GM12878 (cell line): Measurements from ENCODE around the gene DUSP22. TPM values are rescaled to one million over a fixed set of nuclear protein-coding genes. Genes with fewer than 3 reads are reported as not detected.

Experiments used
- ATAC-seq: fragments of 200-7000 bp; cut with Tn5 transposase; 3 replicates; pipeline ENCODE4 v1.9.1; 2020; ENCODE audit warnings: mild to moderate bottlenecking, moderate library complexity
- BruUV-seq: library from RNA; stranded (reverse); fragments of 400-500 nt; replicated peaks from 2 replicates; lab custom pipeline; 2021; lab: Mats Ljungman, UMichigan
- CTCF ChIA-PET: fragments of 300-600 bp; sonication (Branson Sonifier 250); formaldehyde crosslinking; extraction: SDS; loops from one replicate; lab custom pipeline; 2021; ENCODE audit warnings: inconsistent platforms; lab: Yijun Ruan, JAX
- POLR2A ChIA-PET: fragments of 350-600 bp; formaldehyde crosslinking; extraction: SDS; loops from one replicate; lab custom pipeline; 2021; ENCODE audit warnings: inconsistent platforms; lab: Charles Lee
- RAD21 ChIA-PET: fragments of 300-600 bp; sonication (Branson Sonifier 250); formaldehyde crosslinking; loops from one replicate; lab custom pipeline; 2023; ENCODE audit warnings: antibody characterized with exemption; ENCODE audit not compliant: unreplicated experiment; lab: Charles Lee
- SMC1A ChIA-PET: fragments of 300-600 bp; sonication (Branson Sonifier 250); formaldehyde crosslinking; loops from one replicate; lab custom pipeline; 2023; ENCODE audit not compliant: unreplicated experiment, uncharacterized antibody; lab: Charles Lee
- DNase-seq: peaks from one replicate; pipeline ENCODE4 v3.0.0-alpha.2; 2011; ENCODE audit warnings: low read depth, low spot score
- FAIRE-seq: peaks from 3 replicates; lab custom pipeline; 2011; peaks lifted over from hg19 to GRCh38; lab: Jason Lieb, UNC
- H2AFZ ChIP-seq: 2 replicates; pipeline ENCODE4 v1.6.0; 2011; ENCODE audit warnings: low read depth, low read length, control low read depth; ENCODE audit not compliant: control insufficient read depth
- H3K27ac ChIP-seq: 2 replicates; pipeline ENCODE4 v1.5.1; 2011; ENCODE audit warnings: control low read depth; ENCODE audit not compliant: control insufficient read depth, insufficient read depth
- H3K27me3 ChIP-seq, 2 experiments: replicated peaks in 1 of 2; 2 replicates each; pipeline versions ENCODE4 v1.6.0 to v1.6.1; 2011; ENCODE audit warnings: low read length in 1 of 2; ENCODE audit not compliant: control insufficient read depth in 2 of 2, insufficient read depth in 2 of 2
- H3K36me3 ChIP-seq, 2 experiments: 2 replicates each; pipeline ENCODE4 v1.5.1; 2011; ENCODE audit warnings: low read length in 1 of 2; ENCODE audit not compliant: control insufficient read depth in 2 of 2, insufficient read depth in 2 of 2
- H3K4me1 ChIP-seq: 2 replicates; pipeline ENCODE4 v1.6.1; 2011; ENCODE audit warnings: mild to moderate bottlenecking, low read length, moderate library complexity, mixed read lengths; ENCODE audit not compliant: control insufficient read depth, insufficient read depth
- H3K4me2 ChIP-seq: 2 replicates; pipeline ENCODE4 v1.6.0; 2011; ENCODE audit warnings: control low read depth; ENCODE audit not compliant: control insufficient read depth, insufficient read depth
- H3K4me3 ChIP-seq: fragments of 200-600 bp; sonication (generic); 2 replicates; pipeline ENCODE4 v1.5.1; 2016
- H3K79me2 ChIP-seq: 2 replicates; pipeline ENCODE4 v1.6.0; 2011; ENCODE audit warnings: low read length; ENCODE audit not compliant: control insufficient read depth, insufficient read depth
- H3K9ac ChIP-seq: 2 replicates; pipeline ENCODE4 v1.8.0; 2011; ENCODE audit warnings: low read length, control low read depth, mixed read lengths; ENCODE audit not compliant: control insufficient read depth, insufficient read depth
- H3K9me3 ChIP-seq: replicated peaks from 3 replicates; pipeline ENCODE4 v1.5.1; 2011; ENCODE audit warnings: mild to moderate bottlenecking, low read length; ENCODE audit not compliant: control insufficient read depth, insufficient read depth
- H4K20me1 ChIP-seq: 2 replicates; pipeline ENCODE4 v1.6.0; 2011; ENCODE audit not compliant: control insufficient read depth, insufficient read depth
- EED ChIP-seq: sonication (generic); IDR thresholded peaks from 2 replicates; pipeline ENCODE4 v1.6.1; 2016; ENCODE audit warnings: antibody characterized with exemption, low read depth
- ETV6 ChIP-seq, 2 experiments: fragments of 450-650 bp in 1 of 2; IDR thresholded peaks in 1 of 2; conservative IDR thresholded peaks in 1 of 2; 2 replicates each; pipeline ENCODE4 v1.6.1; 2014; ENCODE audit warnings: antibody characterized with exemption in 1 of 2, borderline replicate concordance in 1 of 2, low read depth in 1 of 2, mild to moderate bottlenecking in 1 of 2, moderate library complexity in 1 of 2
- RFX5 ChIP-seq: IDR thresholded peaks from 2 replicates; pipeline ENCODE4 v1.6.1; 2011; ENCODE audit warnings: low read depth, low read length, improper control_type of control experiment
- TCF12 ChIP-seq: IDR thresholded peaks from 2 replicates; pipeline ENCODE4 v1.6.1; 2011; ENCODE audit warnings: low read depth, mild to moderate bottlenecking, low read length
- ZNF384 ChIP-seq: IDR thresholded peaks from 2 replicates; pipeline ENCODE4 v1.6.1; 2012; ENCODE audit warnings: low read depth, mild to moderate bottlenecking, low read length, improper control_type of control experiment, borderline replicate concordance
- WGBS: methylation state at CpG from one replicate; pipeline ENCODE4 v1.1.6; 2016; ENCODE audit warnings: low lambda C conversion rate; ENCODE audit not compliant: insufficient replicate concordance, insufficient coverage; ENCODE audit errors: missing lambda C conversion rate; 5-methylcytosine and 5-hydroxymethylcytosine counted together
- in situ Hi-C: fragments of 300-500 bp; cut with MboI; formaldehyde crosslinking; loops from 9 replicates; pipeline ENCODE4 v1.14.3; 2018; ENCODE audit warnings: mixed read lengths
- intact Hi-C: fragments of 100-400 bp; cut with micrococcal nuclease; formaldehyde crosslinking; loops from one replicate; pipeline ENCODE4 v1.14.2; 2022; ENCODE audit not compliant: unreplicated experiment
- polyA plus RNA-seq, 11 experiments: library from polyadenylated mRNA; depleted of rRNA in 4 of 11; unstranded in 6 of 11; stranded (reverse) in 5 of 11; fragments of >200 nt; fragmentation: Nextera tagmentation in 4 of 11; fragmentation: Illumina TruSeq in 1 of 11; extraction: Ambion mirVana in 4 of 11; extraction: Trizol in 1 of 11; gene quantifications; 1 replicate in 1 of 11; 2 replicates in 10 of 11; pipeline versions ENCODE4 v1.2.1 to v1.2.3, GENCODE V29; 2011 to 2016; ENCODE audit warnings: inconsistent platforms in 2 of 11, missing spikeins in 2 of 11, low read depth in 1 of 11
- total RNA-seq, 4 experiments: library from RNA; depleted of rRNA in 3 of 4; stranded (reverse); fragments of >200 nt in 3 of 4; fragmentation: Illumina TruSeq in 1 of 4; extraction: Trizol in 1 of 4; gene quantifications; 2 replicates each; pipeline versions ENCODE4 v1.2.1 to v1.2.3, GENCODE V29; 2013 to 2021
- TF ChIP-seq, protein P1 (sequence below): IDR thresholded peaks from 2 replicates; pipeline ENCODE4 v1.6.1; 2011; ENCODE audit warnings: low read depth, mild to moderate bottlenecking, low read length, moderate library complexity, borderline replicate concordance; ENCODE audit errors: extremely low read depth

Gene DUSP22
- total and polyA plus RNA-seq, 10 of the 15 experiments (the other 5 are each of a cell fraction or from before 2014, with no cell fraction given): 78.9 to 156 (median 107) TPM

DNA sequence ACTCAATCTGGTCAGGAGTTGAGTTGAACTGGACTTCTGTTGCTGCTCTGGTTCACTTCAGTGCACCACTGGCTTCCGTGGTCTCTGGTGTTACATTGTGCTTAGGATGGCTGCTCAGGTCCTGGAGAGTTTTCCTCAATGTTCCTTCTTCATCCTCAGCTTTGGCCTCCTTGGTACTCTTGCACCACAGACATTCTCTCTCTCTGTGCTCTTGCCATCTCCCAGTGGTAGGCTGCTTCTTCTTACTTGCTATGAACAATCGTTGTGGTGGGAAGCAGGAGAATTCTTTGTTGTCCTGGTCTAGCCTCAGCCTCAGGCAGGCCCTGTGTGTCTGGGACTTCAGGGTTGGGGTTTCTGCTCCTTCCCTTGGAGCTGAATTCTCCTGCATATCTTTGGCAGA lies 14.5 kb upstream of the DUSP22 start:
- Histone ChIP-seq H3K36me3 (no peaks in the 10 kb centered on the region), H2AFZ (no peak overlapping the region), H3K79me2 (no peaks in the 10 kb centered on the region), H3K9ac (no peak overlapping the region), H4K20me1 (no peaks in the 10 kb centered on the region), H3K4me2 (no peak overlapping the region), H3K27me3 (no peaks in the 10 kb centered on the region), H3K4me3 (no peak overlapping the region)
- intact Hi-C loops: no loop called here
- RAD21 ChIA-PET: interaction anchor here (0.5 to 1.0 kb wide), 3 partner anchors 38 to 195 kb away, joined by 3 read pairs; no protein-coding TSS in a partner anchor
- POLR2A ChIA-PET: interaction anchor here (0.5 to 2.5 kb wide), 5 partner anchors 10 to 249 kb away, joined by 3 to 8 read pairs (median 4); no protein-coding TSS in a partner anchor
- CTCF ChIA-PET: interaction anchor here (0.9 to 2.8 kb wide), 3 partner anchors 9 to 17 kb away, joined by 3 to 11 read pairs (median 3); no protein-coding TSS in a partner anchor
- no peak for FAIRE-seq
- 57% methylated on average over 2 of the region's 2 CpGs for WGBS
- BruUV-seq: no TSS peak
- TF ChIP-seq TCF12: no peak
- TF ChIP-seq, all 136 proteins: peak for 0
- ATAC-seq: no peak
- peaks cover 4% of the 10 kb centered on the region; the same call in 1 of the 2 replicates for H3K4me1 ChIP-seq
- DNase-seq: no peak
- SMC1A ChIA-PET: interaction anchor here (1.0 to 2.7 kb wide), 7 partner anchors 10 to 22 kb away, joined by 3 to 13 read pairs (median 5); no protein-coding TSS in a partner anchor
- no peak overlapping the region for H3K27ac ChIP-seq
- in situ Hi-C loops: no loop called here
- no peaks in the 10 kb centered on the region; the same call in 2 of the 3 replicates for H3K9me3 ChIP-seq

DNA sequence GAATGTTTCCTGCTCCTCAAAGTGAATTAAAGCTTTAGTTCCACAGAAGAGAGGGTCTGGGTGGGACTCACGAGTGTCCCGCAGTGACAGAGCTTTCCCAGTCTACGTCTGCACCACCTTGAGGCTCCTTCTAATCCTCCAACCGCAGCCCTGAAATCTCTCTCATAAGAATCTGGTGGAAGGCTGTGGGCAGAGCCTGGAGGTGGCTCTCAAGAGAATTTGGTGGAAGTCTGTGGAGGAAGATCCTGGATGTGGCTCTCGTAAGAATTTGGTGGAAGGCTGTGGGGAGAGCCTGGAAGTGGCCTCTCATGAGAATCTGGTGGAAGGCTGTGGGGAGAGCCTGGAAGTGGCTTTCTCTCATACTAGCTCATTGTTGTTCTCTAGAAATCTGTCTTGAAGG lies 13.8 kb upstream of the DUSP22 start:
- FAIRE-seq (no peak), DNase-seq (no peak), ATAC-seq (no peak)
- no peak for TF ChIP-seq ZNF384
- TF ChIP-seq EED: no peak
- no peak for TF ChIP-seq ETV6 (conservative IDR thresholded peaks at IDR 0.05 in 1 of 2, IDR thresholded peaks at IDR 0.05 in 1 of 2; ENCODE audit: borderline replicate concordance in 1 of 2, low read depth in 1 of 2)
- TF ChIP-seq, protein P1, sequence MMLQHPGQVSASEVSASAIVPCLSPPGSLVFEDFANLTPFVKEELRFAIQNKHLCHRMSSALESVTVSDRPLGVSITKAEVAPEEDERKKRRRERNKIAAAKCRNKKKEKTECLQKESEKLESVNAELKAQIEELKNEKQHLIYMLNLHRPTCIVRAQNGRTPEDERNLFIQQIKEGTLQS: no peak
- no peak for TF ChIP-seq RFX5
- ChIA-PET POLR2A (interaction anchor here (0.5 to 2.5 kb wide), 5 partner anchors 9 to 248 kb away, joined by 3 to 8 read pairs (median 4); no protein-coding TSS in a partner anchor), RAD21 (no interaction called here), CTCF (interaction anchor here (0.9 to 2.8 kb wide), 4 partner anchors 8 to 20 kb away, joined by 3 to 11 read pairs (median 4); no protein-coding TSS in a partner anchor), SMC1A (interaction anchor here (0.9 to 2.7 kb wide), 10 partner anchors 9 to 95 kb away, joined by 3 to 13 read pairs (median 4); no protein-coding TSS in a partner anchor)
- intact Hi-C loops: no loop called here
- no TSS peak for BruUV-seq
- no peaks in the 10 kb centered on the region for H3K27me3 ChIP-seq
- 73% methylated on average over 5 of the region's 5 CpGs for WGBS
- no peak overlapping the region for H3K4me3 ChIP-seq
- no peak overlapping the region for H3K9ac ChIP-seq
- in situ Hi-C loops: no loop called here
- H3K4me2 ChIP-seq: no peak overlapping the region
- H3K27ac ChIP-seq: no peak overlapping the region
- no peak overlapping the region for H2AFZ ChIP-seq
- no peaks in the 10 kb centered on the region; the same call in 2 of the 3 replicates for H3K9me3 ChIP-seq
- no peaks in the 10 kb centered on the region for H4K20me1 ChIP-seq
- H3K4me1 ChIP-seq: 0 out of 2 replicates have a peak, but pooled peaks cover 2% of the 10 kb centered on the region
- no peaks in the 10 kb centered on the region for H3K79me2 ChIP-seq
- no peaks in the 10 kb centered on the region for H3K36me3 ChIP-seq
